HUES48 (cell line): Measurements from ENCODE around the gene ALG1.
"Not testable (repeated sequence)": the region's sequence is repeated elsewhere in the genome, so short reads cannot be mapped to it uniquely, and the experiment has no call there.

Source experiments
- H3K27ac ChIP-seq: one replicate; pipeline ENCODE4 v1.7.0; 2013; ENCODE audit warnings: low read depth, low read length, inconsistent platforms
- H3K27me3 ChIP-seq: 2 replicates; pipeline ENCODE4 v1.6.1; 2013; ENCODE audit warnings: mild to moderate bottlenecking, low read length; ENCODE audit not compliant: control insufficient read depth, insufficient read depth
- H3K36me3 ChIP-seq: 2 replicates; pipeline ENCODE4 v1.6.1; 2013; ENCODE audit warnings: low read length; ENCODE audit not compliant: control insufficient read depth, insufficient read depth
- H3K4me1 ChIP-seq: 2 replicates; pipeline ENCODE4 v1.6.1; 2013; ENCODE audit warnings: mild to moderate bottlenecking, low read length; ENCODE audit not compliant: control insufficient read depth, insufficient read depth
- H3K4me3 ChIP-seq: 2 replicates; pipeline ENCODE4 v1.5.1; 2013; ENCODE audit warnings: mild to moderate bottlenecking, low read depth, low read length
- H3K9ac ChIP-seq: 2 replicates; pipeline ENCODE4 v1.6.1; 2013; ENCODE audit warnings: mild to moderate bottlenecking, low read depth, low read length, moderate library complexity
- H3K9me3 ChIP-seq: 2 replicates; pipeline ENCODE4 v1.6.1; 2013; ENCODE audit warnings: low read length; ENCODE audit not compliant: control insufficient read depth, insufficient read depth

The ALG1 gene

DNA sequence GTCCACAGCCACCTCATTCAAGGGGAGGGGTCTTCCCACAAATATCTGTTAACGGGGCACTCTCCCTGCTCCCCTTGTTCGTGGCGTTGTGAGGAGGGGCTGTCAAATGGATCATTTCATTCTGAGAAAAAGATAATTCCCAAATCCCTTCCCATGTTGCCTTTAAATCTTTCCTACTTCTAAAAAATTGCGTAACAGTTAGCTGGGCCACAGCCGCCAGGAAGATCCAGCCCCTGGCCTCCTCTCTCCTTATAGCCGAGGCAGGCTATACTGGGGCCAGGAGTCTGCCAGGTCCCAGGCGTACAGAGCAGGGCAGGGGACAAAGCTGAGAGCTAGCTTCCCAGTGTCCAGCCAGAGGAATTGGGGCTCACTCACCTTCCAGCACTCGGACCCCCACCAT lies 6.3 kb upstream of the ALG1 start:
- Histone ChIP-seq H3K27me3 (no peaks in the 10 kb centered on the region), H3K36me3 (no peaks in the 10 kb centered on the region), H3K9me3 (no peaks in the 10 kb centered on the region), H3K9ac (no peak overlapping the region), H3K4me3 (no peak overlapping the region), H3K4me1 (peaks cover under 1% of the 10 kb centered on the region; the same call in 1 of the 2 replicates), H3K27ac (no peak overlapping the region)

DNA sequence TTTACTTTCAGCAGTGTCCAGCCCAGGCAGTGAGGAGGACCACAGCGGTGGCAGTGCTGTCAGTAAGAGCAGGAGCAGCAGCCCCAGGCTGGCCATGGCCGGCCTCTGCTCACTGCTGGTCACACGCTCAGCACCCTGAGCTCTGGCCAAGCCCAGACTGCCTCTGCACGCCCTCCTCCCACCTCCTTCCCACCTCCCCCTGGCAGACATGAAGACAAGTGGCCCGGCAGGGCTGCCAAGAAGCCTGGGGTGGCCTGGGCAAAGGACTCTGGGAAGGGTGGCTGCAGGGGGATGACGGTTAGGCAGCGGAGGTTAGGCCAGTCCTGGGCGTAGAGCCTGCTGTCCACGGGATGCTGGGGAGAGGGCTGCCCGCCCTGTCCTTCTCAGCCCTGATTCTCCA lies 5.8 kb upstream of the ALG1 start, which contains the start of gene C16orf89:
Gene C16orf89 (minus strand): TSS at position 144 of the 400 bp plus-strand sequence. CDS start 48 bp downstream, at position 96.
- no peaks in the 10 kb centered on the region for H3K9me3 ChIP-seq
- H3K27ac ChIP-seq, result no peak within 1 kb of the TSS
- H3K27me3 ChIP-seq, result no peaks in the 10 kb centered on the region
- H3K36me3 ChIP-seq, result no peaks in the 10 kb centered on the region
- no peak within 1 kb of the TSS for H3K9ac ChIP-seq
- no peaks in the 10 kb centered on the region for H3K4me1 ChIP-seq
- no peak within 1 kb of the TSS for H3K4me3 ChIP-seq

GRCh38 chr16:5066511-5066910 lies 5.1 kb upstream of the ALG1 start:
- Histone ChIP-seq H3K4me1 (no peaks in the 10 kb centered on the region), H3K9me3 (no peaks in the 10 kb centered on the region), H3K36me3 (no peaks in the 10 kb centered on the region), H3K9ac (no peak overlapping the region), H3K27ac (no peak overlapping the region), H3K4me3 (no peak overlapping the region), H3K27me3 (no peaks in the 10 kb centered on the region)

DNA sequence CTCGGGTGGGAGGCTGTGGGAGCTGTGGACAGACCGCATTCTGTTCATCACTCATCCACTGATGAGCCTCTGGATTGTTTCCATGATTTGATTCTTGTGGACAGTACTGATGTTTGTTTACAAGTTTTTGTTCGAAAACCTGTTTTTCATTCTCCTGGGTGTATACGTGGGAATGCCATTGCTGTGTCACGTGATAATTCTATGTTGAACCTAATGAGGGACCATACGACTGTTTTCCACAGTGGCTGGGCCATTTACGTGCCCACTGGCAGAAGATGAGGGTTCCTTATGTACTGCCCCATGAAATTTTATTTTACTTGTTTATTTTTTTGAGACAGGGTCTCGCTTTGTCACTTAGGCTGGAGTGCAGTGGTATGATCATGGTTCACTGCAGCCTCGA lies 2.6 kb upstream of the ALG1 start:
- H3K4me1 ChIP-seq, result peaks cover 5% of the 10 kb centered on the region
- peaks cover 6% of the 10 kb centered on the region; the same call in 1 of the 2 replicates for H3K36me3 ChIP-seq
- H3K27ac ChIP-seq, result no peak overlapping the region

DNA sequence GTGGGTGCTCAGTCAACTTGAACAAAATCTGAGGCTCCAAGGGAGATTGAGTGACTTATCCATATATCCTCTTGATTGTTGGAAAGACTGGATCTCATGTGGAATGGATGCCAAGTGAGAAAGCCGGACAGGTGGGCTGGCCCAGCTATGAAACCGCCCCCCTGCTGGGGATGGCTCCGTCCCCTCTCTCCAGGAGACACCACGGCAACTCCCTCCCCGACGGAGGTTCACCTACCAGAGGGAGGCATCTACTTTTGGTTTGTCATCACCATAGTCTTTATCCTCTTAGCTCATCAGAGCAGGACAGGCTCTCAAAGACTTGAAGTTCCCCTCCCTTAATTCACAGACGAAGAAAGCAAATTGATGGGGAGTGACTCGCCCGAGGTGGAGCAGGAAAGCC lies 1.8 kb upstream of the ALG1 start:
- Histone ChIP-seq H3K27ac (no peak overlapping the region), H3K4me1 (peaks cover 5% of the 10 kb centered on the region), H3K9me3 (no peaks in the 10 kb centered on the region), H3K9ac (no peak overlapping the region), H3K27me3 (no peaks in the 10 kb centered on the region), H3K4me3 (no peak overlapping the region), H3K36me3 (peaks cover 11% of the 10 kb centered on the region; the same call in 1 of the 2 replicates)

More for the DNA sequence above, 2.6 kb upstream of the ALG1 start:
- no peaks in the 10 kb centered on the region for H3K9me3 ChIP-seq
- H3K4me3 ChIP-seq, result no peak overlapping the region
- H3K27me3 ChIP-seq, result no peaks in the 10 kb centered on the region
- no peak overlapping the region for H3K9ac ChIP-seq

DNA sequence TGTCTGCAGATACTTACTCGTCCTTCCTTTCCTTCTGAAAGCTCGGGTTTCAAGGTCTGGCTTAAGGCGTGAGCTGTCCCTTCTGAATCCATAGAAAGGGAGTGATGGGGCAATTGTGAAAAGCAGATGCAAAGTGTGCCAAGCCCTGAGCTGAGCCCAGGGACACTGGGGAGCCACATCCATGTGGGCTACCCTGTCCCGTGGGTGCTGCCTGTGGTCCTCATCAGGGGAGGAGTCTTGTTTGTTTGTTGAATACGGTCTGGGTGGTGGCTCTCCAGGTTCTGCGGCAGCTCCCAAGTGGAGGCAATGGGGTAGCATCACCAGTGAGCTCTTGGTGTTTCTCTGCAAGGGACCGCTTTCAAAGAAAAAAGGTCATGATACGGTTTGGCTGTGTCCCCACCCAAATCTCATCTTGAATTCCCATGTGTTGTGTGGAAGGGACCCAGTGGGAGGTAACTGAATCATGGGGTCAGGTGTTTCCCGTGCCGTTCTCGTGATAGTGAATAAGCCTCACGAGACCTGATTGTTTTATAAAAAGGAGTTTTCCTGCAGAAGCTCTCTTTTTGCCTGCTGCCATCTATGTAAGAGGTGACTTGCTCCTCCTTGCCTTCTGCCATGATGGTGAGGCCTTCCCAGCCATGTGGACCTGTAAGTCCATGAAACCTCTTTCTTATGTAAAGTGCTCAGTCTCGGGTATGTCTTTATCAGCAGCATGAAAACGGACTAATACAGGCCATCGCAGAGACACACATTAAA lies 1.0 kb upstream of the ALG1 start:
- no peaks in the 10 kb centered on the region for H3K27me3 ChIP-seq
- no peak overlapping the region for H3K4me3 ChIP-seq
- H3K36me3 ChIP-seq, result peaks cover 18% of the 10 kb centered on the region
- H3K9me3 ChIP-seq, result no peaks in the 10 kb centered on the region
- H3K4me1 ChIP-seq, result peaks cover 5% of the 10 kb centered on the region
- H3K9ac ChIP-seq, result no peak overlapping the region
- no peak overlapping the region for H3K27ac ChIP-seq

DNA sequence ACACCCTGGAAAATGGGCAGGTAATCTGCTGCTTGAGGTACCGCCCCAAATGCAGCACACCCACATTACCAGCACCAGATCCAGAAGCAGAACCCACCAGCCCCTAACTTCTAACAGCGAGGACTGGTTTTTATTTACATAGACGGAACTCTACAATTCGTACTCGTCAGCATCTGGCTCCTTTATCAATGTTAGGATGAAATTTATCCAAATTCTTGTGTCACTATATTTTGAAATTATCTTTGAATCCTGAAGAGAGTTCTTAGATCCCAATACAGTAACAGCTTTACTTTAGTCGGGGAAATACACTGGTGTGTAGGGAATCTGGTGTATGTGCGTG lies 332 bp upstream of the ALG1 start:
- no peaks in the 10 kb centered on the region for H3K9me3 ChIP-seq
- peak overlapping the region; percentile 89; the same call in 1 of the 2 replicates for H3K4me3 ChIP-seq
- H3K9ac ChIP-seq, result no peak overlapping the region
- no peaks in the 10 kb centered on the region for H3K27me3 ChIP-seq
- H3K27ac ChIP-seq, result peak overlapping the region; percentile 85
- peaks cover 25% of the 10 kb centered on the region for H3K36me3 ChIP-seq
- H3K4me1 ChIP-seq, result peaks cover 5% of the 10 kb centered on the region

DNA sequence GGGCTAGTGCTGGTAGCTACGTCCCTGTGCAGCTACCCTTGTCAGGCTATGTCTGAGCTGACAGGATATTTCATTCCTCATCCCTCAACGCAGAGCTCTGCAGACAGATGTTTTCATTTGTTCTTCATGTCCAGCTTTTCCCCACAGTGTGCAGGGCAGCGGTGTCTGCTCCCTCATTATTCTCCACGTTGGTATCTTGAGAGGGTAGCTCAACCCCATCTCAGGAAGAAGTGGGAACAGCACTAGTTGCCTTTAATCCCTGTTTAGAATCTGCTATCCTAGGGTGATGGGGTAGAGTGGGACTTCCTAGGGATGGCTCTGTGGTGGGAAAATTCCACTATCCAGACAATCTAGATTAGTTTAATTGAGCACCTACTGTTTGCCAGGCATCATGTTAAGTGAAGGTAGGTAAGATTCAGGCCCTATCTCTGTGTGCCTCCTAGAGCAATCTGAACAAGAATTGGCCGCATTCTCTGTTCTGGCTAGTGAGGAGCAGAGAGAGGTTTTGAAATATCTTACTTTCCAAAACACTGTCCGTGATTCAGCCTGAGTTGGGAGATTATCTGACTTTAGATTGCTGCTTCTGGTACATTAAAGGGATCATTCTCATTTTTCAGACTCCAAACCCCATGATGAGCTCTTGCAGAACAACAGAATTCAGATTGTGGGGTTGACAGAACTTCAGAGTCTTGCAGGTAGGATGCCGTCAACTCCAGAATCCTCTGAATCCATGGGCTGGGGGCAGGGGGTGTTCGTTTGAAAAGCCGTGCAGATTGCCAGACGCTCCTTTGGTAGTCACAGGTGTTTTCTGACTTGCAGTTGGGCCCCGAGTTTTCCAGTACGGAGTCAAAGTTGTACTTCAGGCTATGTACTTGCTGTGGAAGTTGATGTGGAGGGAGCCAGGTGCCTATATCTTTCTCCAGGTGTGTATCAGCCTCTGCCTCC lies 963 bp downstream of the ALG1 start:
- H3K4me1 ChIP-seq, result peaks cover 5% of the 10 kb centered on the region
- H3K9ac ChIP-seq, result peak overlapping the region; percentile 85
- no peaks in the 10 kb centered on the region for H3K27me3 ChIP-seq
- H3K4me3 ChIP-seq, result peak overlapping the region; percentile 89
- peaks cover 36% of the 10 kb centered on the region for H3K36me3 ChIP-seq
- no peaks in the 10 kb centered on the region for H3K9me3 ChIP-seq
- H3K27ac ChIP-seq, result peak overlapping the region; percentile 85

GRCh38 chr16:5073279-5073629 lies 1.6 kb downstream of the ALG1 start:
- no peak overlapping the region for H3K27ac ChIP-seq
- H3K4me1 ChIP-seq, result peaks cover 5% of the 10 kb centered on the region
- no peak overlapping the region for H3K4me3 ChIP-seq
- H3K9me3 ChIP-seq, result no peaks in the 10 kb centered on the region
- peaks cover 41% of the 10 kb centered on the region for H3K36me3 ChIP-seq
- H3K27me3 ChIP-seq, result no peaks in the 10 kb centered on the region
- no peak overlapping the region for H3K9ac ChIP-seq

- H3K27me3 ChIP-seq, H3K9me3 ChIP-seq, H3K27ac ChIP-seq, H3K4me1 ChIP-seq, H3K9ac ChIP-seq, H3K4me3 ChIP-seq: not testable (repeated sequence)
- H3K36me3 ChIP-seq, result peaks cover 46% of the 10 kb centered on the region
Observed at GRCh38 chr16:5073771-5074170, 2.1 kb downstream of the ALG1 start.

- Histone ChIP-seq H3K4me3 (no peak overlapping the region), H3K9ac (no peak overlapping the region), H3K36me3 (peaks cover 46% of the 10 kb centered on the region)
Observed at GRCh38 chr16:5075637-5076036, 4.0 kb downstream of the ALG1 start.

More at GRCh38 chr16:5075637-5076036, 4.0 kb downstream of the ALG1 start:
- Histone ChIP-seq H3K4me1 (peaks cover 5% of the 10 kb centered on the region), H3K27ac (no peak overlapping the region), H3K9me3 (no peaks in the 10 kb centered on the region), H3K27me3 (no peaks in the 10 kb centered on the region)
